NCI-H2196 treated with DMSO at 0.1 percent for 48 hours (cell line): Measurements from ENCODE around the gene PTPRO.

Experiments used
- DNase-seq: peaks from one replicate; lab custom pipeline; 2025; ENCODE audit not compliant: unreplicated experiment; lab: John Stamatoyannopoulos, UW

Gene PTPRO

GRCh38 chr12:15522574-15523187 is 200.4 kb downstream of the PTPRO start:
- DNase-seq: peak; percentile 2

GRCh38 chr12:15525441-15525840 is 203.1 kb downstream of the PTPRO start:
- DNase-seq: no peak

GRCh38 chr12:15526033-15526432 is 203.7 kb downstream of the PTPRO start:
- DNase-seq: no peak

GRCh38 chr12:15527201-15528080 is 205.1 kb downstream of the PTPRO start:
- no peak for DNase-seq

- DNase-seq: no peak
Observed at GRCh38 chr12:15528666-15529065, 206.4 kb downstream of the PTPRO start.

- DNase-seq: no peak
Observed at GRCh38 chr12:15530361-15530760, 208.1 kb downstream of the PTPRO start.

GRCh38 chr12:15532364-15532977 is 210.2 kb downstream of the PTPRO start:
- no peak for DNase-seq

- no peak for DNase-seq
Observed at GRCh38 chr12:15534322-15534721, 212.0 kb downstream of the PTPRO start.

GRCh38 chr12:15534874-15535273 is 212.6 kb downstream of the PTPRO start:
- DNase-seq: no peak

GRCh38 chr12:15535352-15535781 is 213.1 kb downstream of the PTPRO start:
- DNase-seq: no peak

GRCh38 chr12:15536446-15536845 is 214.1 kb downstream of the PTPRO start:
- no peak for DNase-seq

GRCh38 chr12:15538881-15539280 is 216.6 kb downstream of the PTPRO start:
- DNase-seq: no peak

GRCh38 chr12:15540005-15540404 is 217.7 kb downstream of the PTPRO start:
- no peak for DNase-seq

- no peak for DNase-seq
Observed at GRCh38 chr12:15540469-15540872, 218.2 kb downstream of the PTPRO start.

GRCh38 chr12:15541996-15542631 is 219.8 kb downstream of the PTPRO start:
- no peak for DNase-seq

- DNase-seq: no peak
Observed at GRCh38 chr12:15543347-15543746, 221.0 kb downstream of the PTPRO start.

- DNase-seq: no peak
Observed at GRCh38 chr12:15544589-15544988, 222.3 kb downstream of the PTPRO start.

- no peak for DNase-seq
Observed at GRCh38 chr12:15545334-15545733, 223.0 kb downstream of the PTPRO start.

GRCh38 chr12:15546102-15546701 is 223.9 kb downstream of the PTPRO start:
- DNase-seq: no peak

GRCh38 chr12:15547063-15547462 is 224.8 kb downstream of the PTPRO start:
- DNase-seq: no peak

GRCh38 chr12:15547691-15548090 is 225.4 kb downstream of the PTPRO start:
- no peak for DNase-seq
